Spleen (tissue), 7 donors: ENCODE measurements around the gene NOXRED1.

Source experiments
- POLR2A ChIP-seq, 3 donors: fragments of 450-650 bp; IDR thresholded peaks; one replicate each; pipeline ENCODE4 v1.5.1; 2017; ENCODE audit warnings: antibody characterized with exemption in 3 of 3, mild to moderate bottlenecking in 1 of 3
- POLR2AphosphoS5 ChIP-seq, 3 donors: sonication (generic); formaldehyde crosslinking; IDR thresholded peaks; one replicate each; pipeline ENCODE4 v1.5.1; 2017; ENCODE audit warnings: antibody characterized with exemption in 3 of 3
- TF ChIP-seq, protein P1 (sequence below), 11 experiments: fragments of 200-600 bp in 7 of 11; fragments of 450-650 bp in 4 of 11; sonication (generic) in 4 of 11; IDR thresholded peaks in 8 of 11; conservative IDR thresholded peaks in 3 of 11; 1 replicate in 7 of 11; 2 replicates in 4 of 11; pipeline versions ENCODE4 v1.4.0 to v1.8.0; 2016 to 2021; ENCODE audit warnings: antibody characterized with exemption in 11 of 11, inconsistent platforms in 4 of 11, mild to moderate bottlenecking in 1 of 11
- donor health status: DM: no; HTN: no; CAD: no; lungs with moderate emphysema.
- donor health status: DM: no; HTN: no; CAD: no.
- donor health status: DM: no; HTN: no; CAD: no.

DNA sequence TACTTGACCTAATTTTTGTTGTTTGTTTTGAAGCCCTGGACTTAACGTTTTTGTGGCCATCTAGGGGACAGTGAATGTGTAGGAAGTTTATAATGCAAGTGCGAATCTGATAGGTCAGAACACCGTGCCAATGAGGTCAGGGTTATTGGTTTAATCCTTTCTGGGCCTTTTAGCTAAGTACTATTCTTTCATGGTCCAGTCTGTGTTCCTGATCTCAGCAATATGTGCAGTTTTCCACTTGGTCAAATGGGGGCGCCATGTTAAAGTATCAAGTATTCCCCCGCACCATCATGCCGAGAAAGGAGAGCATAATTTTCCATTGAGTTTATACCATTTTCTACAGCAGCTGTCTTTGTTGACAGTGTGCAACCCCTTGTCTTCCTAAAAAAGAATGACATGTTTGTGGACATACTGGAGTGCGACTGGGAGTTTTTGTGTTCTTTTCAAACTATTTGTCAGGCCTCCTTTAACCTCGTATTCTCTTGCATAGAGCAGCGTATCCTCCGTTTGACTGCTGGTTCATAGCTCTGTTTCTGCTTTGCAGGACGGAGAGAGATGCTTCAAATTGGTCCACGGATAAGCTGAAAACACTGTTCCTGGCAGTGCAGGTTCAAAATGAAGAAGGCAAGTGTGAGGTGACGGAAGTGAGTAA lies 35.9 kb upstream of the NOXRED1 start:
- TF ChIP-seq, protein P1, sequence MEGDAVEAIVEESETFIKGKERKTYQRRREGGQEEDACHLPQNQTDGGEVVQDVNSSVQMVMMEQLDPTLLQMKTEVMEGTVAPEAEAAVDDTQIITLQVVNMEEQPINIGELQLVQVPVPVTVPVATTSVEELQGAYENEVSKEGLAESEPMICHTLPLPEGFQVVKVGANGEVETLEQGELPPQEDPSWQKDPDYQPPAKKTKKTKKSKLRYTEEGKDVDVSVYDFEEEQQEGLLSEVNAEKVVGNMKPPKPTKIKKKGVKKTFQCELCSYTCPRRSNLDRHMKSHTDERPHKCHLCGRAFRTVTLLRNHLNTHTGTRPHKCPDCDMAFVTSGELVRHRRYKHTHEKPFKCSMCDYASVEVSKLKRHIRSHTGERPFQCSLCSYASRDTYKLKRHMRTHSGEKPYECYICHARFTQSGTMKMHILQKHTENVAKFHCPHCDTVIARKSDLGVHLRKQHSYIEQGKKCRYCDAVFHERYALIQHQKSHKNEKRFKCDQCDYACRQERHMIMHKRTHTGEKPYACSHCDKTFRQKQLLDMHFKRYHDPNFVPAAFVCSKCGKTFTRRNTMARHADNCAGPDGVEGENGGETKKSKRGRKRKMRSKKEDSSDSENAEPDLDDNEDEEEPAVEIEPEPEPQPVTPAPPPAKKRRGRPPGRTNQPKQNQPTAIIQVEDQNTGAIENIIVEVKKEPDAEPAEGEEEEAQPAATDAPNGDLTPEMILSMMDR (IDR thresholded peaks at IDR 0.05 in 8 of 11, conservative IDR thresholded peaks at IDR 0.05 in 3 of 11): peak in 9 of 11 experiments; percentile 41 to 73 (median 58)
- no peak for TF ChIP-seq POLR2A (IDR thresholded peaks at IDR 0.05)
- no peak for TF ChIP-seq POLR2AphosphoS5 (IDR thresholded peaks at IDR 0.05)
